B cell (primary cell): Measurements from ENCODE around the gene CCDC196. TPM values are rescaled to one million over a fixed set of nuclear protein-coding genes. Genes with fewer than 3 reads are reported as not detected.

Experiments
- ATAC-seq: fragments of 200-7000 bp; cut with Tn5 transposase; one replicate; pipeline ENCODE4 v1.10.0; 2021; ENCODE audit warnings: low read depth, mild to moderate bottlenecking, moderate number of reproducible peaks, moderate library complexity
- CTCF ChIA-PET: fragments of 350-600 bp; sonication (Branson Sonifier 250); formaldehyde crosslinking; loops from one replicate; lab custom pipeline; 2021; ENCODE audit warnings: antibody characterized with exemption, inconsistent platforms; lab: Charles Lee
- POLR2A ChIA-PET: fragments of 350-600 bp; sonication (Branson Sonifier 250); formaldehyde crosslinking; loops from one replicate; lab custom pipeline; 2021; ENCODE audit warnings: antibody characterized with exemption; lab: Charles Lee
- DNase-seq: peaks from one replicate; pipeline ENCODE4 v3.0.0; 2013
- H2AFZ ChIP-seq: 2 replicates; pipeline ENCODE4 v1.6.1; 2012; ENCODE audit warnings: mild to moderate bottlenecking, low read depth, low read length; ENCODE audit not compliant: insufficient read depth, poor library complexity, severe bottlenecking
- H3K27ac ChIP-seq, 2 donors: 1 replicate in 1 of 2; 2 replicates in 1 of 2; pipeline ENCODE4 v1.5.1; 2012 to 2013; ENCODE audit warnings: low read length in 2 of 2, mild to moderate bottlenecking in 2 of 2, moderate library complexity in 1 of 2
- H3K27me3 ChIP-seq, 4 experiments: fragments of 200-600 bp in 1 of 4; sonication (generic) in 1 of 4; replicated peaks in 1 of 4; 1 replicate in 2 of 4; 2 replicates in 2 of 4; pipeline versions ENCODE4 v1.6.1 to v1.7.0; 2013 to 2016; ENCODE audit warnings: low read length in 3 of 4, mild to moderate bottlenecking in 2 of 4, mixed read lengths in 1 of 4, moderate library complexity in 1 of 4; ENCODE audit not compliant: insufficient read depth in 4 of 4, control insufficient read depth in 3 of 4; ENCODE audit errors: control extremely low read depth in 1 of 4
- H3K36me3 ChIP-seq, 2 experiments: replicated peaks in 1 of 2; 1 replicate in 1 of 2; 2 replicates in 1 of 2; pipeline versions ENCODE4 v1.6.1 to v1.7.1; 2013; ENCODE audit warnings: low read length in 1 of 2; ENCODE audit not compliant: insufficient read depth in 2 of 2, control insufficient read depth in 1 of 2; ENCODE audit errors: control extremely low read depth in 1 of 2, extremely low read depth in 1 of 2
- H3K4me1 ChIP-seq, 2 donors: fragments of 200-600 bp in 1 of 2; sonication (generic) in 1 of 2; 1 replicate in 1 of 2; 2 replicates in 1 of 2; pipeline versions ENCODE4 v1.5.1 to v1.6.1; 2013 to 2017; ENCODE audit warnings: low read length in 2 of 2; ENCODE audit not compliant: control insufficient read depth in 2 of 2, insufficient read depth in 2 of 2
- H3K4me2 ChIP-seq: replicated peaks from 2 replicates; pipeline ENCODE3; 2012; ENCODE audit warnings: mild to moderate bottlenecking, low read depth, low read length; ENCODE audit not compliant: poor library complexity, severe bottlenecking
- H3K4me3 ChIP-seq, 5 experiments: fragments of 200-600 bp in 1 of 5; sonication (generic) in 1 of 5; 1 replicate in 3 of 5; 2 replicates in 2 of 5; pipeline versions ENCODE4 v1.5.1 to v1.7.0; 2011 to 2016; ENCODE audit warnings: low read length in 4 of 5, mild to moderate bottlenecking in 4 of 5, low read depth in 2 of 5, control low read depth in 1 of 5, moderate library complexity in 1 of 5; ENCODE audit not compliant: insufficient read depth in 1 of 5; ENCODE audit errors: control extremely low read depth in 1 of 5, extremely low read depth in 1 of 5
- H3K79me2 ChIP-seq: fragments of 200-600 bp; sonication (generic); one replicate; pipeline ENCODE4 v1.6.0; 2016; ENCODE audit warnings: low read length; ENCODE audit not compliant: control insufficient read depth, insufficient read depth
- H3K9ac ChIP-seq: fragments of 200-600 bp; sonication (generic); 2 replicates; pipeline ENCODE4 v1.6.1; 2017; ENCODE audit warnings: mild to moderate bottlenecking, low read length, moderate library complexity
- H3K9me3 ChIP-seq, 3 donors: one replicate each; pipeline versions ENCODE4 v1.6.1 to v1.7.1; 2013; ENCODE audit warnings: low read length in 2 of 3; ENCODE audit not compliant: control insufficient read depth in 2 of 3, insufficient read depth in 1 of 3; ENCODE audit errors: control extremely low read depth in 1 of 3
- H4K20me1 ChIP-seq: 2 replicates; pipeline ENCODE4 v1.6.0; 2012; ENCODE audit warnings: mild to moderate bottlenecking, low read length; ENCODE audit not compliant: insufficient read depth, control insufficient read depth, poor library complexity, severe bottlenecking
- H3K27ac Mint-ChIP-seq: one replicate; pipeline ENCODE4 v1.8.0; 2021; ENCODE audit warnings: mixed read lengths
- H3K27me3 Mint-ChIP-seq: one replicate; pipeline ENCODE4 v1.8.0; 2021; ENCODE audit warnings: mixed read lengths
- H3K4me1 Mint-ChIP-seq: one replicate; pipeline ENCODE4 v1.8.0; 2021; ENCODE audit warnings: mixed read lengths
- H3K4me3 Mint-ChIP-seq: one replicate; pipeline ENCODE4 v1.8.0; 2021; ENCODE audit warnings: mixed read lengths
- H3K9me3 Mint-ChIP-seq: one replicate; pipeline ENCODE4 v1.8.0; 2022; ENCODE audit warnings: mixed read lengths; ENCODE audit not compliant: insufficient read depth
- CTCF ChIP-seq: fragments of 200-600 bp; IDR thresholded peaks from one replicate; pipeline ENCODE4 v1.8.0; 2022; ENCODE audit warnings: antibody characterized with exemption, mild to moderate bottlenecking
- EZH2 ChIP-seq: IDR thresholded peaks from 2 replicates; pipeline ENCODE4 v1.6.1; 2012; ENCODE audit warnings: borderline replicate concordance, low read depth, mild to moderate bottlenecking, moderate library complexity, low read length; ENCODE audit not compliant: insufficient read depth, poor library complexity, severe bottlenecking
- WGBS: methylation state at CpG from one replicate; pipeline ENCODE4 v1.1.5; 2013; ENCODE audit warnings: missing lambda C conversion rate; ENCODE audit not compliant: insufficient coverage; 5-methylcytosine and 5-hydroxymethylcytosine counted together
- intact Hi-C: fragments of 100-400 bp; cut with micrococcal nuclease; formaldehyde crosslinking; loops from one replicate; pipeline ENCODE4 v1.10.0; 2022
- polyA plus RNA-seq: library from polyadenylated mRNA; depleted of rRNA; stranded (reverse); fragments of >200 nt; gene quantifications from 2 replicates; pipeline ENCODE4 v1.2.3, GENCODE V29; 2012
- total RNA-seq, 2 donors: library from RNA; stranded (reverse); fragments of 120-200 nt in 1 of 2; gene quantifications; 1 replicate in 1 of 2; 2 replicates in 1 of 2; pipeline versions ENCODE4 v1.2.3 to v1.2.4, GENCODE V29; 2013 to 2022

CCDC196 gene
- total and polyA plus RNA-seq, 2 donors (not counting 1 experiment from before 2014, with no cell fraction given) = not detected

GRCh38 chr14:66444271-66444927, 41.8 kb upstream of the CCDC196 start:
- intact Hi-C loops = no loop called here
- H3K4me2 ChIP-seq = no peak overlapping the region
- H3K27me3 ChIP-seq = no peaks in the 10 kb centered on the region
- no peaks in the 10 kb centered on the region for H3K4me1 ChIP-seq
- H3K9me3 ChIP-seq = peaks cover 0 to 2% (median 0%) of the 10 kb centered on the region in 3 donors
- Mint-ChIP-seq H3K4me1 (no peaks in the 10 kb centered on the region), H3K4me3 (no peak overlapping the region), H3K27ac (no peak overlapping the region), H3K9me3 (peaks cover 10% of the 10 kb centered on the region), H3K27me3 (no peaks in the 10 kb centered on the region)
- no peaks in the 10 kb centered on the region for H4K20me1 ChIP-seq
- no peaks in the 10 kb centered on the region for H3K79me2 ChIP-seq
- CTCF ChIA-PET = interaction anchor here (0.5 kb wide), 1 partner anchor 47 kb away, joined by 4 read pairs; no protein-coding TSS in a partner anchor
- H3K27ac ChIP-seq = no peak overlapping the region
- no peak overlapping the region for H3K4me3 ChIP-seq
- POLR2A ChIA-PET = no interaction called here
- DNase-seq = no peak
- TF ChIP-seq CTCF = no peak
- TF ChIP-seq EZH2 = no peak
- H2AFZ ChIP-seq = no peak overlapping the region
- no peak for ATAC-seq
- WGBS = 89% methylated on average over 1 of the region's 2 CpGs
- H3K36me3 ChIP-seq = no peaks in the 10 kb centered on the region
- H3K9ac ChIP-seq = no peak overlapping the region

- DNase-seq = no peak
- Histone ChIP-seq H3K9me3 (no peaks in the 10 kb centered on the region), H4K20me1 (no peaks in the 10 kb centered on the region), H3K79me2 (no peaks in the 10 kb centered on the region), H3K4me2 (no peak overlapping the region), H3K36me3 (no peaks in the 10 kb centered on the region), H3K9ac (no peak overlapping the region), H3K4me1 (no peaks in the 10 kb centered on the region), H3K27ac (no peak overlapping the region), H3K27me3 (no peaks in the 10 kb centered on the region), H2AFZ (no peak overlapping the region), H3K4me3 (no peak overlapping the region)
- ATAC-seq = no peak
- no peaks in the 10 kb centered on the region for H3K4me1 Mint-ChIP-seq
- H3K27ac Mint-ChIP-seq = no peak overlapping the region
- no peak overlapping the region for H3K4me3 Mint-ChIP-seq
- CTCF ChIA-PET = no interaction called here
- TF ChIP-seq CTCF (no peak), EZH2 (no peak)
- POLR2A ChIA-PET = no interaction called here
- intact Hi-C loops = no loop called here
- H3K9me3 Mint-ChIP-seq = no peaks in the 10 kb centered on the region
- no peaks in the 10 kb centered on the region for H3K27me3 Mint-ChIP-seq
Measured at GRCh38 chr14:66445936-66446335, 40.2 kb upstream of the CCDC196 start.
